Right atrium auricular region (tissue), 2 donors: Measurements from ENCODE around the gene GXYLT1. TPM values are rescaled to one million over a fixed set of nuclear protein-coding genes. Genes with fewer than 3 reads are reported as not detected.

Experiments
- DNase-seq: peaks from one replicate; pipeline ENCODE4 v3.0.0-alpha.2; 2019; ENCODE audit warnings: low spot score
- H3K27ac ChIP-seq, 2 donors: fragments of 200-600 bp; sonication (generic); 1 replicate in 1 of 2; 2 replicates in 1 of 2; pipeline ENCODE4 v1.5.1; 2016 to 2019
- H3K27me3 ChIP-seq, 2 donors: fragments of 200-600 bp; sonication (generic); one replicate each; pipeline versions ENCODE4 v1.5.1 to v1.6.0; 2017 to 2019
- H3K36me3 ChIP-seq: fragments of 200-600 bp; sonication (generic); one replicate; pipeline ENCODE4 v1.5.1; 2016
- H3K4me1 ChIP-seq, 2 donors: fragments of 200-600 bp; sonication (generic); one replicate each; pipeline versions ENCODE4 v1.5.1 to v1.6.0; 2017 to 2019
- H3K4me3 ChIP-seq, 2 donors: fragments of 200-600 bp; sonication (generic); 1 replicate in 1 of 2; 2 replicates in 1 of 2; pipeline ENCODE4 v1.5.1; 2017 to 2019; ENCODE audit warnings: mild to moderate bottlenecking in 1 of 2, moderate library complexity in 1 of 2
- H3K9me3 ChIP-seq, 2 donors: fragments of 200-600 bp; sonication (generic); one replicate each; pipeline ENCODE4 v1.5.1; 2019
- CTCF ChIP-seq, 2 donors: fragments of 200-600 bp; sonication (generic); IDR thresholded peaks; one replicate each; pipeline ENCODE4 v1.5.1; 2019; ENCODE audit warnings: antibody characterized with exemption in 2 of 2
- total RNA-seq, 2 donors: library from RNA; depleted of rRNA; stranded (reverse); fragments of >200 nt; gene quantifications; one replicate each; pipeline ENCODE4 v1.1.0, GENCODE V29; 2016

The GXYLT1 gene
- total RNA-seq, 2 donors from 2014 or later, result 5.9 TPM

GRCh38 chr12:42161529-42161928, 16.9 kb upstream of the GXYLT1 start:
- TF ChIP-seq CTCF (IDR thresholded peaks at IDR 0.05), result no peak
- no peak overlapping the region for H3K27ac ChIP-seq
- H3K4me3 ChIP-seq, result no peak overlapping the region

GRCh38 chr12:42156232-42156631, 11.6 kb upstream of the GXYLT1 start:
- H3K9me3 ChIP-seq, result no peaks in the 10 kb centered on the region
- H3K27ac ChIP-seq, result no peak overlapping the region
- H3K4me1 ChIP-seq, result no peaks in the 10 kb centered on the region
- H3K4me3 ChIP-seq, result no peak overlapping the region
- peaks cover 13% of the 10 kb centered on the region for H3K36me3 ChIP-seq
- no peak for DNase-seq
- no peak for TF ChIP-seq CTCF (IDR thresholded peaks at IDR 0.05)
- no peaks in the 10 kb centered on the region for H3K27me3 ChIP-seq

More at GRCh38 chr12:42161529-42161928, 16.9 kb upstream of the GXYLT1 start:
- no peak for DNase-seq
- Histone ChIP-seq H3K4me1 (peaks cover 0 to 15% of the 10 kb centered on the region in 2 donors), H3K9me3 (no peaks in the 10 kb centered on the region), H3K27me3 (no peaks in the 10 kb centered on the region), H3K36me3 (peaks cover 13% of the 10 kb centered on the region)

GRCh38 chr12:42145552-42146215, 1.0 kb upstream of the GXYLT1 start:
- H3K27ac ChIP-seq, result peak overlapping the region in 1 of 2 donors; percentile 88
- peaks cover 0 to 16% of the 10 kb centered on the region in 2 donors for H3K4me1 ChIP-seq
- H3K36me3 ChIP-seq, result no peaks in the 10 kb centered on the region
- H3K27me3 ChIP-seq, result no peaks in the 10 kb centered on the region
- TF ChIP-seq CTCF (IDR thresholded peaks at IDR 0.05), result no peak
- H3K4me3 ChIP-seq, result peak overlapping the region in 1 of 2 donors; percentile 72
- DNase-seq, result no peak
- no peaks in the 10 kb centered on the region for H3K9me3 ChIP-seq

- peak overlapping the region; percentile 87 to 88 for H3K27ac ChIP-seq
- H3K27me3 ChIP-seq, result no peaks in the 10 kb centered on the region
- no peak for DNase-seq
- H3K9me3 ChIP-seq, result no peaks in the 10 kb centered on the region
- H3K4me1 ChIP-seq, result peaks cover 0 to 16% of the 10 kb centered on the region in 2 donors
- TF ChIP-seq CTCF (IDR thresholded peaks at IDR 0.05), result no peak
- no peaks in the 10 kb centered on the region for H3K36me3 ChIP-seq
- H3K4me3 ChIP-seq, result peak overlapping the region; percentile 72 to 90
Measured at GRCh38 chr12:42145197-42145549, 499 bp upstream of the GXYLT1 start.

- Histone ChIP-seq H3K9me3 (no peaks in the 10 kb centered on the region), H3K36me3 (no peaks in the 10 kb centered on the region), H3K27ac (peak overlapping the region; percentile 87 to 88), H3K4me3 (peak overlapping the region; percentile 72 to 90), H3K4me1 (peaks cover 0 to 16% of the 10 kb centered on the region in 2 donors), H3K27me3 (no peaks in the 10 kb centered on the region)
- no peak for DNase-seq
- TF ChIP-seq CTCF (IDR thresholded peaks at IDR 0.05), result no peak
Measured at GRCh38 chr12:42144158-42144407, 591 bp downstream of the GXYLT1 start.
